ENCODE data around the gene ANP32B. TPM values are rescaled to one million over a fixed set of nuclear protein-coding genes. Genes with fewer than 3 reads are reported as not detected.
"Not testable (repeated sequence)": the region's sequence is repeated elsewhere in the genome, so short reads cannot be mapped to it uniquely, and the experiment has no call there.

Gene ANP32B
- total RNA-seq, 1 donor from 2014 or later: 305 TPM

DNA sequence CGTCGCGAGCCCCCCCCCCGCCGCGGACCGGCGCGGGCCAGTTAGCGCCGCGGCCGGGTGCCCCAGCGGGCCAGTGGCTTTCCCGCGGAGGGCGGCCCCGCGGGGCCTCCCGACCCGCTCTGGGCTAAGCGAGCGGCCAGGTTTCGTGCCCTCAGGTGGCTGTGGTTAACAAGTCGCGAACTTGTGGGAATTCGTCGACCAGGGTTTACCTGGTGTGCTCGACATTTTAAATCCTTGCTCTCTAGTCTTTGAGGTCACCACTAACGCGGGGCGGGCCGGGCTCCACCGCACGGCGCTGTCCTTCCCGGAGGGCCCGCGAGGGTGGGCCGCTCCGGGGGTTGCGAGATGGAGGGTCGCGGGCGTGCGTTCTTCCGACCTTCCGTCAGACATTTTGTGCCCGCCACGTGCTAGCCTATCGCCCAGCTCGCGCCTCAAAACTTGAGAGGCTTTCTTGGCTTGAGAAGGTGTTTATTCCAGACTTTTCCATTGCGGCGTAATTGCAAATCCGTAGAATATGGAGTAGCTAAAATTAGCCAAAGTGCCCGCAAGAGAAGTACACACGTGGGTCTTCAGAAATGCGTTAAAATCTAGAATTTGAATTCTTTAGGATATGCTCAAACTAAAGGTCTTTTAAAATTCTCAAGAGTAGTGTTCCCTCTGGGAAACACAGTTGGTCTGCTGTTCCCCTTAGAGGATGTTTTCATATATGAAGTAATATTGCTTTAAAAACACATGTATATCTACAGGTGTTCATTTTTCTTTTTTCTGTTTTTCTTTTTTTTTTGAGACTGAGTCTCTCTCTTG lies 2.1 kb downstream of the ANP32B start:
- Mint-ChIP-seq H3K27ac (peak overlapping the region; percentile 83), H3K27me3 (ENCODE audit: insufficient read depth) (no peaks in the 10 kb centered on the region), H3K4me3 (peak overlapping the region; percentile 87), H3K9me3 (no peaks in the 10 kb centered on the region), H3K36me3 (ENCODE audit: low read depth) (peaks cover 8% of the 10 kb centered on the region), H3K4me1 (ENCODE audit: low read depth) (peaks cover 62% of the 10 kb centered on the region)
- intact Hi-C loops (cut with micrococcal nuclease): loop anchor here (1.0 to 5.0 kb wide), 3 partner anchors 8 to 288 kb away; partner anchors contain the start of genes TBC1D2 and XPA
- peak; percentile 28 for DNase-seq (ENCODE audit: low spot score)

DNA sequence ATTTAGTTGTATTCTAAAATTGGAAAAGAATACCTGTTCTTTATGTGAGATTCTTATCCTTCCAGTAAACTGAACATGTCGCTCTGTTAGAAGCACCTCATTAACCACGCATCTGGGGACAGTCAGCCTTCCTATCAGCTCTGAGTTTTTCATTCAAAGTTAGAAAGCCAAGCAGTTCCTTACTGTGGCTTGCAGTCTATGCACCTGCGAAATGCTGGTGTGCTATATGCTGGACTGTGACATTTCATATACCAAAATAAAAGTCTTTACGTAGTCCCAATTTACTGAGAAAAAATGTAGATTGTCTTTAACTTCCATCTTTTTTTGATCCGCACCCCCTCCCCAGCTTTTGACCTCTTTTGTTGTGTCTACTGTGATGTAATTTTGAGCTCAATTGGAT lies 4.3 kb downstream of the ANP32B start:
- Mint-ChIP-seq H3K9me3 (no peaks in the 10 kb centered on the region), H3K27ac (no peak overlapping the region), H3K4me3 (peak overlapping the region; percentile 63)

DNA sequence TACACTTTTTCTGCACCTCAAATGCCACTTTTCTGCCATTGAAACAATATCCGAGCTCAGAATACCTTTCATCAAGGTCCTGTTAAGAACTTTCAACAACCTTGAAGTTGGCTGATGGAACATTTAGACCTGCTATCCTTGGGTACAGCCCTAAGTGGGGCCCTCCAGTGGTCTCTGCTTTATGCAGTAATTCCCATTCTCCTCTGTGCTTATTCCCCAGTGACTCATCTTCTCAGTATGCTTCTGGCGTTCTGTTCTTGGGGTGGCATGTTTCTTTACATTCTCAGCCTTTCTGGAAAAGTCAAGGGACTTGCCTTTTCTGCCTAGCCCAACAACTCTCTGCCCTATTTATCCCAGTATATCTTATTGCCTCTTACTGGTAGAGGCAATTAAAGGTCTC lies 7.1 kb downstream of the ANP32B start:
- Mint-ChIP-seq H3K4me3 (no peak overlapping the region), H3K27ac (peak overlapping the region; percentile 61), H3K36me3 (ENCODE audit: low read depth) (peaks cover 23% of the 10 kb centered on the region), H3K4me1 (ENCODE audit: low read depth) (peaks cover 86% of the 10 kb centered on the region), H3K9me3 (no peaks in the 10 kb centered on the region), H3K27me3 (ENCODE audit: insufficient read depth) (no peaks in the 10 kb centered on the region)
- DNase-seq (ENCODE audit: low spot score): no peak
- intact Hi-C loops (cut with micrococcal nuclease): loop anchor here (2.0 kb wide), 1 partner anchor 15 kb away; no protein-coding TSS in a partner anchor

More for the DNA sequence above, 4.3 kb downstream of the ANP32B start:
- no peak for DNase-seq (ENCODE audit: low spot score)
- Mint-ChIP-seq H3K4me1 (ENCODE audit: low read depth) (peaks cover 59% of the 10 kb centered on the region), H3K27me3 (ENCODE audit: insufficient read depth) (no peaks in the 10 kb centered on the region), H3K36me3 (ENCODE audit: low read depth) (peaks cover 11% of the 10 kb centered on the region)
- intact Hi-C loops (cut with micrococcal nuclease): loop anchor here (5.0 kb wide), 1 partner anchor 290 kb away; the partner anchor contains the start of gene XPA

DNA sequence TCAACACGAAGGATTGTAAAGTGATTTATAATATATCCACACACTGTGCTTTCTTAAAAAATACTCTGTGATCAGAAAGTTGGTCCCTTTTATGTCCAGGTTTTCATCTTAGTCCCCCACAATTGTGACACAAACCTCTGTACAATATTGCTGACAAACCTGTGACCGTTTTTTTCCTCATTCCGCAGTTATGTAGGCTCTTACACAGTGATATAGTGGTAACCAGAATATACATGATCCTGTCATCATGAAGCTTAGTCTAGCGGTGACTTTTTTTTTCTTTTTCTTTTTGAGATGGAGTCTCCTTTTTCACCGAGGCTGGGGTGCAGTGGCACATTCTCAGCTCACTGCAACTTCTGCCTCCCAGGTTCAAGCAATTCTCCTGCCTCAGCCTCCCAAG lies 8.7 kb downstream of the ANP32B start:
- Mint-ChIP-seq H3K4me1 (ENCODE audit: low read depth) (peaks cover 79% of the 10 kb centered on the region), H3K4me3 (peak overlapping the region; percentile 26), H3K27ac (peak overlapping the region; percentile 44), H3K27me3 (ENCODE audit: insufficient read depth) (no peaks in the 10 kb centered on the region), H3K36me3 (ENCODE audit: low read depth) (peaks cover 23% of the 10 kb centered on the region), H3K9me3 (no peaks in the 10 kb centered on the region)
- no peak for DNase-seq (ENCODE audit: low spot score)
- intact Hi-C loops (cut with micrococcal nuclease): loop anchor here (2.0 kb wide), 1 partner anchor 13 kb away; no protein-coding TSS in a partner anchor

DNA sequence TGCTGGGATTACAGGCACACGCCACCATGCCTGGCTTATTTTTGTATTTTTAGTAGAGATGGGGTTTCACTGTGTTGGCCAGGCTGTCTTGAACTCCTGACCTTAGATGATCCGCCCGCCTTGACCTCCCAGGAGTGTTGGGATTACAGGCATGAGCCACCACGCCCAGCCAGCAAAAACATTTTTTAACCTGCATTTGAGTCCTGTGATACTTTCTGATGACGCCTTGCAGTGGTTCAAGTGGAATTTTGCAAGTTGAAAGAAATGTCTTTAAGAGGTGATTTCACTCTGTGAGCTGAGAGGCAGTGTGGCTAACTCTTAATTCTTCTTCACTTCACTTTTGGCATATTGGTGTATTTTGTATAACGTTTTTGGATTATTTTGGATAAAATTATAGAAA lies 9.1 kb downstream of the ANP32B start:
- H3K9me3 Mint-ChIP-seq: no peaks in the 10 kb centered on the region
- H3K36me3 Mint-ChIP-seq (ENCODE audit: low read depth): peaks cover 25% of the 10 kb centered on the region
- intact Hi-C loops (cut with micrococcal nuclease): no loop called here

DNA sequence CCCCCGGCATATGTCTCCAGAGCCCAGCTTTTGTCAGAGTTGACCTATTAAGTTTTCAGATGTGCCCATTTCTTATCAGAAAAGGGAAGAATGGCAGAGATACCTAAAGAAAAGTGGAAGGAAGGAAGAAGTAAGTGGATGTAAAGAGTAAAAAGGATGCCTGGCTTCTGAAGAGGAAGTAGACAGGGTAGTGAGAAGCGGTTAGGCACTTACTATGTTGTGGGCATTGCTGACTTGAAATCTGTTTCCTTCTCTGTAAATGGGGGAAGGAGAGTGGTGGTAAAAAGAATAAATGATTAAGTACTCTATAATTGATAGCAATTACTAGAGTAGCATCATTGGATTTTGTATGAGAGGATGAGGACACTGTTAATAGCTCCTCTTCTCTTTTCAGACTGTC lies 9.9 kb downstream of the ANP32B start:
- Mint-ChIP-seq H3K36me3 (ENCODE audit: low read depth) (peaks cover 23% of the 10 kb centered on the region), H3K27me3 (ENCODE audit: insufficient read depth) (no peaks in the 10 kb centered on the region), H3K27ac (peak overlapping the region; percentile 66)

More for the DNA sequence above, 9.1 kb downstream of the ANP32B start:
- Mint-ChIP-seq H3K27ac (peak overlapping the region; percentile 44), H3K4me3 (peak overlapping the region; percentile 26), H3K27me3 (ENCODE audit: insufficient read depth) (no peaks in the 10 kb centered on the region), H3K4me1 (ENCODE audit: low read depth) (peaks cover 81% of the 10 kb centered on the region)
- DNase-seq (ENCODE audit: low spot score): no peak

DNA sequence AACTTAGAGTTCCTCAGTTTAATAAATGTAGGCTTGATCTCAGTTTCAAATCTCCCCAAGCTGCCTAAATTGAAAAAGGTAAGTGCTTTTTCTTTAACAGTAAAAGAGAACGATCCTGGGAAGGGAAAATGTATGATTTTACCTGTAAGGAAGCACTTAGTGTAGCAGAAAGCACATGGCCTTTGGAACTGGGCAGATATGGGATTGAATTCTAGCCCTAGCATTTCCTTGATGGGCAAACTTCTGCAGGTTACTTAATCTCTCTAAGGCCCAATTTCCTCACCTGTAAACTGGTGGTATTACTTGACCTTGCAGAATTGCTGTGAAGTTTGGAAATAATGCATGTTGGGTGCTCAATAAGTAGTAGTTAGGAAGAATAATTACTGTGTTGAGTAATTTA lies 11.6 kb downstream of the ANP32B start:
- Mint-ChIP-seq H3K4me1 (ENCODE audit: low read depth) (peaks cover 77% of the 10 kb centered on the region), H3K4me3 (no peak overlapping the region), H3K9me3 (no peaks in the 10 kb centered on the region), H3K36me3 (ENCODE audit: low read depth) (peaks cover 34% of the 10 kb centered on the region), H3K27me3 (ENCODE audit: insufficient read depth) (no peaks in the 10 kb centered on the region), H3K27ac (no peak overlapping the region)
- DNase-seq (ENCODE audit: low spot score): no peak
- intact Hi-C loops (cut with micrococcal nuclease): no loop called here

More for the DNA sequence above, 9.9 kb downstream of the ANP32B start:
- intact Hi-C loops (cut with micrococcal nuclease): loop anchor here (1.0 kb wide), 1 partner anchor 8 kb away; no protein-coding TSS in a partner anchor
- Mint-ChIP-seq H3K4me3 (peak overlapping the region; percentile 49), H3K9me3 (no peaks in the 10 kb centered on the region), H3K4me1 (ENCODE audit: low read depth) (peaks cover 79% of the 10 kb centered on the region)
- no peak for DNase-seq (ENCODE audit: low spot score)

DNA sequence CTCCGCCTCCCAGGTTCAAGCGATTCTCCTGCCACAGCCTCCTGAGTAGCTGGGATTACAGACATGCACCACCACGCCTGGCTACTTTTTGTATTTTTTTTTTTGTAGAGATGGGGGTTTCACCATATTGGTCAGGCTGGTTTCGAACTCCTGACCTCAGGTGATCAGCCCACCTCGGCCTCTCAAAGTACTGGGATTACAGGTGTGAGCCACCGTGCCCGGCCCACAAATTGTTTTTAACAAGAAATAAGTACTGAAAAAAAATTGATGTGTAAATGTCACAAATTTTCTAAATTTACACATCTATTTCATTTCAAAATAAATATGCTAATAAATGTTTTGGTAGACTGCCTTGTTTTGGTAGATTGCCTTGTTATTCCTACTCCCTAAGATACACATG lies 13.5 kb downstream of the ANP32B start:
- H3K27me3 Mint-ChIP-seq (ENCODE audit: insufficient read depth); H3K27ac Mint-ChIP-seq; intact Hi-C loops (cut with micrococcal nuclease); H3K9me3 Mint-ChIP-seq; H3K4me3 Mint-ChIP-seq; DNase-seq (ENCODE audit: low spot score): not testable (repeated sequence)
- H3K36me3 Mint-ChIP-seq (ENCODE audit: low read depth): peaks cover 46% of the 10 kb centered on the region
- peaks cover 67% of the 10 kb centered on the region for H3K4me1 Mint-ChIP-seq (ENCODE audit: low read depth)

DNA sequence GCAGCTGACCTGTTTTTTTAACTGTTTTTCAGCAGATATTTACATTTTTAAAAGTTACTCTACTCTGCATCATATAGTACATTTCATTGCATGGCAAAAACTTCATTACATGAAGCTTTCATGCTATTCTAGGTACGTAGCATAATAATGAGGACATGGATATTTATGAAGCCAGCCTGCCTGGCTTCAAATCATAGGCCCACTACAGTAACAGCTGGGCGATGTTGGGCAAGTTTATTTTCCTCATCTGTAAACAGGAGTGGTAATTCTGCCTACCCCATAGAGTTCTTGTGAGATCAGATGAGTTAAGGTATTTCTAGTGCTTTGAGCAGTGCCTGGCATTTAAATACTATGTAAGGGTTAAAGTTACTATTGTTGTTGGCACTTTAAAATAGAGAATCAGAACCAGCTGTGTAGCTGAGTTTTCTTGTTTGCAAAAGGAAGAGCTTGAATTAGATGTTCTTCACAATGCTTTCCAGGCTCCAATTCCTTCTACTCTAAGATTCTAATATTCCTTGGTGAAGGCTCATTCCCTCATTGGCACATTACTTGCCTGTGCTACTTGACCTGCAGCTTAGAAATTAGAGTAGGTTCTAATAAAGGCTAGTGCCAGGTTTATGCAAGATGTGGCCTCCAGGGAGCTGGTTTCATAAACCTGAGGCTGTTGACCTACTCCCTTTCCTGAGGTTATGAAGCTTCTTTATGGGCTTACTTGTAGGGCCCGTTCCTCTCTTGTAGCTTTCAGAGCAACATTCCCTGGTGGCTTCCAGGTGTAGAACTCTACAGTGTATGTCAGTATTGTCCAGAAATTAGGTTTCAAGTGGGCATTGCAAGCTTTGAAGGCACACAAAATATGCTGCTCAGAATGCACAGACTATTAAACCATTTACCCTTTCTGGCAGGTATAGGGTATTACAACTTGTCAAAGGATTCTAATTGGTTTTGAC lies 14.5 kb downstream of the ANP32B start:
- no peaks in the 10 kb centered on the region for H3K9me3 Mint-ChIP-seq
- H3K27me3 Mint-ChIP-seq (ENCODE audit: insufficient read depth): no peaks in the 10 kb centered on the region
- peaks cover 47% of the 10 kb centered on the region for H3K36me3 Mint-ChIP-seq (ENCODE audit: low read depth)
- no peak overlapping the region for H3K4me3 Mint-ChIP-seq
- H3K27ac Mint-ChIP-seq: no peak overlapping the region
- DNase-seq (ENCODE audit: low spot score): no peak
- intact Hi-C loops (cut with micrococcal nuclease): no loop called here
- H3K4me1 Mint-ChIP-seq (ENCODE audit: low read depth): peaks cover 57% of the 10 kb centered on the region

DNA sequence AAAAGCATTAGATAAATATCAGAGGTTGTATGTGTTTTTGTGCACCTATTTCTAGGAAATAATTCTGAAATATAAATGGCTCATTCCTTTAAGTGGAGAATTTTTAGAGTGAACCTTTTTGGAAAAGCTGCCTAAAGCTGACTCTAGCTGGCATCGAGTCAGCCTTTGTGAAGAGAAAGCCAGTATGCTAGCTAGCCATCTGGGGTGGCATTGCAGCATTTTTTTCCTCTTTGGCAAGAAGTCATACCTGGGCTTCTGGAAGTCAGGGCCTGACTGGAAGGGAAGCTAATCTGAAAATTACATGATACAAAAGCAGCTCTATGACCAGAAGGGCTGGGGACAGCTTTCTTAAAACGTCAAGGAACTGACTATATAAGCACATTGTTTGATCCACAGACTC lies 19.7 kb downstream of the ANP32B start:
- no peaks in the 10 kb centered on the region for H3K27me3 Mint-ChIP-seq (ENCODE audit: insufficient read depth)
- H3K4me1 Mint-ChIP-seq (ENCODE audit: low read depth): peaks cover 44% of the 10 kb centered on the region
- no peaks in the 10 kb centered on the region for H3K9me3 Mint-ChIP-seq
- intact Hi-C loops (cut with micrococcal nuclease): no loop called here
- H3K27ac Mint-ChIP-seq: no peak overlapping the region
- DNase-seq (ENCODE audit: low spot score): no peak
- H3K4me3 Mint-ChIP-seq: no peak overlapping the region
- H3K36me3 Mint-ChIP-seq (ENCODE audit: low read depth): peaks cover 64% of the 10 kb centered on the region

DNA sequence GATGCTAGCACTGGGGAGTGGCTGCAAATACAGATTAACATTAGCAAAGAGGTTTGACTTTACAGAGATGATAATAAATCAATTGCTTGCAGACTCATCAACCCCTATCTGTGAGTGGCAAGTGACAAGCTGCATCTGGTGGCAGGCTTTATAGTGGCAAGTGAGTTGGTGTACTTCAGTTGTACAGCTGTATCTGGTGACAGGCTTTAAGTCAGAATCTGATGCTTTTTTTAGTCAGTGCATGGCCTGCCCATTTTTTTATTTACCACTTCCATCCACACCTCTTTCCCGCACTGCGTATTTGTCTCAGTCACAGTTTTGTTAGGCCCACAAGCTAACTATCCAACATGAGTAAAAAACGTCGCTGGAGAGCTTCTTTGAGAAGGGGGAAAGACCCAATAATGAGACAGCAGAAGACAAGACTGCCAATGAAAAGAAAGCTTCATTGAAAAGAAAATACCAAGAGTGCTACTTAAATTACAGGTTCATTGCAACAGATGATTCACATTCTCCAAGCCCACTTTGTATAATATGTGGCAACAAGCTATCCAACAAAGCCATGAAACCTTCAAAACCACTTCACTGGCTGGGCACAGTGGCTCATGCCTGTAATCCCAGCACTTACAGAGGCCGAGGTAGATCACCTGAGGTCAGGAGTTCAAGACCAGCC lies 23.1 kb downstream of the ANP32B start:
- H3K27me3 Mint-ChIP-seq (ENCODE audit: insufficient read depth): no peaks in the 10 kb centered on the region
- H3K36me3 Mint-ChIP-seq (ENCODE audit: low read depth): peaks cover 61% of the 10 kb centered on the region
- DNase-seq (ENCODE audit: low spot score): no peak
- H3K27ac Mint-ChIP-seq: peak overlapping the region; percentile 8
- intact Hi-C loops (cut with micrococcal nuclease): no loop called here
- no peak overlapping the region for H3K4me3 Mint-ChIP-seq
- H3K9me3 Mint-ChIP-seq: no peaks in the 10 kb centered on the region
- peaks cover 32% of the 10 kb centered on the region for H3K4me1 Mint-ChIP-seq (ENCODE audit: low read depth)

DNA sequence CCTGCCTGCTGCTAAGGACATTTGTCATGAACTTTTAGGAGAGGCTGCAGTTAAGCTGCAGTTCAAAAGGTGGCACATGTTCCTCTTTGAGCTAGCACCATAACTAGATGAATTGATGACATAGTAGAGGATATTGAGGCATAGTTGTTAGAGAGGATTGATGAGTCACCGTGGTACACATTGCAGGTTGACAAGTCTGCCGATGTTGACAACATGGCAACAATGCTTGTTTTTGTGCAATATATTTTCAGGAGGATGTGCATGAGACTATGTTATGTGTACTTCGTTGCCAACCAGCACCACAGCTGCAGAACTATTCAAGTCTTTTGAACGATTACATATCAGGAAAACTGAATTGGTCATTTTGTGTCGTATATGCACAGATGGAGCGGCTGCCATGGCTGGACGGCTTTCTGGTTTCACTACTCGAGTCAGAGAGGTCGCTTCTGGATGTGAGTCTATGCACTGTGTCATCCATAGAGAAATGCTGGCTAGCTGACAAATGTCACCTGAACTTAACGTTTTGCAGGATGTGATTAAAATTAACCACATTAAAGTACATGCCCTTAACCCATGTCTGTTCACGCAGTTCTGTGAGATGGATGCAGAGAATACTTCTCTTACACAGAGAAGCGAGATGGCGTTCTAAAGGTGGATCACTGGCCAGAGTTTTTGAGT lies 24.2 kb downstream of the ANP32B start:
- peak overlapping the region; percentile 53 for H3K27ac Mint-ChIP-seq
- no peaks in the 10 kb centered on the region for H3K9me3 Mint-ChIP-seq
- no peak overlapping the region for H3K4me3 Mint-ChIP-seq
- H3K36me3 Mint-ChIP-seq (ENCODE audit: low read depth): peaks cover 64% of the 10 kb centered on the region
- no peak for DNase-seq (ENCODE audit: low spot score)
- H3K27me3 Mint-ChIP-seq (ENCODE audit: insufficient read depth): no peaks in the 10 kb centered on the region
- intact Hi-C loops (cut with micrococcal nuclease): no loop called here
- peaks cover 32% of the 10 kb centered on the region for H3K4me1 Mint-ChIP-seq (ENCODE audit: low read depth)
